ENCODE measurements around the gene SHC4. TPM values are rescaled to one million over a fixed set of nuclear protein-coding genes. Genes with fewer than 3 reads are reported as not detected.
A peak's percentile ranks its signal among the peaks of the same experiment; 100 is the strongest.

SHC4 gene
- total RNA-seq = under 1 TPM; 0.29 to 0.58 TPM
- 1.8 TPM for polyA plus RNA-seq (2013, experiment 1 of 2)
- polyA plus RNA-seq (2013, experiment 2 of 2) = 1.5 TPM
- long read RNA-seq, experiment 1, partial matches to known transcripts = 0 of 1 reads
- long read RNA-seq, experiment 1, other reads (novel, unspliced or antisense) = 1 of 1 reads
- long read RNA-seq, experiment 2 = 0 reads
- long read RNA-seq, experiment 3, partial matches to known transcripts = 0 of 1 reads
- long read RNA-seq, experiment 3, other reads (novel, unspliced or antisense) = 1 of 1 reads
- long read RNA-seq, experiment 4 = 0 reads

- H3K9ac ChIP-seq (ENCODE audit: extremely low read depth, low read length, poor library complexity, severe bottlenecking) = no peak within 1 kb of the TSS
- peaks cover 4% of the 10 kb centered on the region for H3K4me1 ChIP-seq (ENCODE audit: control insufficient read depth, insufficient read depth, low read length)
- peaks cover 52% of the 10 kb centered on the region for H3K27me3 ChIP-seq (ENCODE audit: control insufficient read depth, insufficient read depth, low read length, poor library complexity, severe bottlenecking)
- peak within 1 kb of the TSS; percentile 88 for H3K4me3 ChIP-seq (ENCODE audit: low read length)
- peak within 1 kb of the TSS; percentile 70 for H3K4me3 Mint-ChIP-seq
- no peaks in the 10 kb centered on the region for H3K36me3 Mint-ChIP-seq (ENCODE audit: low read depth)
- 2 to 5% methylated on average over 9 to 15 of the region's 16 CpGs for WGBS, 2 experiments (ENCODE audit: insufficient coverage in 1 of 2, insufficient read length in 1 of 2)
- H3K36me3 ChIP-seq (ENCODE audit: control insufficient read depth, insufficient read depth, low read length) = no peaks in the 10 kb centered on the region
- DNase-seq = peak; percentile 89
- H3K9me3 Mint-ChIP-seq = no peaks in the 10 kb centered on the region
- no peaks in the 10 kb centered on the region for H3K9me3 ChIP-seq (ENCODE audit: control insufficient read depth, low read length)
- peak; percentile 57 for TF ChIP-seq CTCF (conservative IDR thresholded peaks at IDR 0.05)
- H3K27me3 Mint-ChIP-seq (ENCODE audit: insufficient read depth) = peaks cover 59% of the 10 kb centered on the region
- peak within 1 kb of the TSS; percentile 12 for H3K27ac Mint-ChIP-seq
- H3K27ac ChIP-seq (ENCODE audit: low read depth, low read length) = peak within 1 kb of the TSS; percentile 50
- peaks cover 8% of the 10 kb centered on the region for H3K4me1 Mint-ChIP-seq
Measured at GRCh38 chr15:48963524-48964113, at the start of gene SHC4. TSS of gene SHC4 (minus strand) at chr15:48963919. CDS start at chr15:48963015, 904 bp downstream.

GRCh38 chr15:48999314-48999713, 35.6 kb upstream of the SHC4 start:
- H3K36me3 Mint-ChIP-seq (ENCODE audit: low read depth) = peaks cover 79% of the 10 kb centered on the region
- TF ChIP-seq CTCF (conservative IDR thresholded peaks at IDR 0.05) = no peak
- H3K27ac Mint-ChIP-seq = no peak overlapping the region
- Histone ChIP-seq H3K4me3 (ENCODE audit: low read length) (no peak overlapping the region), H3K9ac (ENCODE audit: extremely low read depth, low read length, poor library complexity, severe bottlenecking) (no peak overlapping the region), H3K27me3 (ENCODE audit: control insufficient read depth, insufficient read depth, low read length, poor library complexity, severe bottlenecking) (no peaks in the 10 kb centered on the region), H3K36me3 (ENCODE audit: control insufficient read depth, insufficient read depth, low read length) (peaks cover 68% of the 10 kb centered on the region), H3K9me3 (ENCODE audit: control insufficient read depth, low read length) (no peaks in the 10 kb centered on the region), H3K27ac (ENCODE audit: low read depth, low read length) (no peak overlapping the region), H3K4me1 (ENCODE audit: control insufficient read depth, insufficient read depth, low read length) (no peaks in the 10 kb centered on the region)
- H3K4me3 Mint-ChIP-seq = no peak overlapping the region
- DNase-seq = no peak
- WGBS, 2 experiments (ENCODE audit: insufficient coverage in 1 of 2, insufficient read length in 1 of 2) = 89% methylated on average over 2 of the region's 2 CpGs; no CpG with 5 or more reads in 1 of the 2 experiments
- no peaks in the 10 kb centered on the region for H3K4me1 Mint-ChIP-seq
- H3K27me3 Mint-ChIP-seq (ENCODE audit: insufficient read depth) = no peaks in the 10 kb centered on the region
- H3K9me3 Mint-ChIP-seq = peaks cover 10% of the 10 kb centered on the region

- H3K4me3 ChIP-seq (ENCODE audit: low read length) = no peak overlapping the region
- H3K4me3 Mint-ChIP-seq = no peak overlapping the region
- no peak for TF ChIP-seq CTCF (conservative IDR thresholded peaks at IDR 0.05)
- no peaks in the 10 kb centered on the region for H3K4me1 ChIP-seq (ENCODE audit: control insufficient read depth, insufficient read depth, low read length)
- peaks cover 95% of the 10 kb centered on the region for H3K36me3 ChIP-seq (ENCODE audit: control insufficient read depth, insufficient read depth, low read length)
- peaks cover 72% of the 10 kb centered on the region for H3K36me3 Mint-ChIP-seq (ENCODE audit: low read depth)
- H3K27me3 ChIP-seq (ENCODE audit: control insufficient read depth, insufficient read depth, low read length, poor library complexity, severe bottlenecking) = no peaks in the 10 kb centered on the region
- WGBS, 2 experiments (ENCODE audit: insufficient coverage in 1 of 2, insufficient read length in 1 of 2) = 93 to 97% methylated on average over 2 of the region's 2 CpGs
- no peak overlapping the region for H3K27ac ChIP-seq (ENCODE audit: low read depth, low read length)
- no peak overlapping the region for H3K27ac Mint-ChIP-seq
- no peaks in the 10 kb centered on the region for H3K9me3 ChIP-seq (ENCODE audit: control insufficient read depth, low read length)
- H3K27me3 Mint-ChIP-seq (ENCODE audit: insufficient read depth) = no peaks in the 10 kb centered on the region
- no peaks in the 10 kb centered on the region for H3K4me1 Mint-ChIP-seq
- no peak for DNase-seq
- H3K9ac ChIP-seq (ENCODE audit: extremely low read depth, low read length, poor library complexity, severe bottlenecking) = no peak overlapping the region
- no peaks in the 10 kb centered on the region for H3K9me3 Mint-ChIP-seq
Measured at GRCh38 chr15:48996276-48996675, 32.6 kb upstream of the SHC4 start.

Data from endodermal cell (in vitro differentiated cells).